ENCODE results near the gene CTNNA2.

The CTNNA2 gene

GRCh38 chr2:79666430-79666829, 153.6 kb downstream of the CTNNA2 start:
- no peak overlapping the region for H3K27ac ChIP-seq (ENCODE audit: low read length)
- H3K36me3 ChIP-seq (replicated peaks; ENCODE audit: low read depth, low read length), result no peaks in the 10 kb centered on the region
- H2AFZ ChIP-seq (ENCODE audit: low read depth, low read length), result no peak overlapping the region
- TF ChIP-seq CTCF (IDR thresholded peaks at IDR 0.05; ENCODE audit: low read depth, low read length), result no peak
- TF ChIP-seq EZH2phosphoT487 (IDR thresholded peaks at IDR 0.05; ENCODE audit: low read depth), result no peak
- H3K4me3 ChIP-seq (ENCODE audit: low read length), result no peak overlapping the region
- H3K4me2 ChIP-seq (ENCODE audit: low read length), result no peak overlapping the region
- no peak overlapping the region for H3K9ac ChIP-seq (ENCODE audit: low read length)
- H3K79me2 ChIP-seq (ENCODE audit: low read length), result no peaks in the 10 kb centered on the region
- no peaks in the 10 kb centered on the region for H3K4me1 ChIP-seq (ENCODE audit: low read length)
- no peaks in the 10 kb centered on the region for H3K27me3 ChIP-seq (ENCODE audit: low read depth, low read length)
- no peaks in the 10 kb centered on the region for H4K20me1 ChIP-seq (ENCODE audit: insufficient read depth, low read length)
- H3K9me3 ChIP-seq (ENCODE audit: insufficient read depth, low read length), result no peaks in the 10 kb centered on the region

- no peak overlapping the region for H3K4me2 ChIP-seq (ENCODE audit: low read length)
- no peak overlapping the region for H3K4me3 ChIP-seq (ENCODE audit: low read length)
- no peaks in the 10 kb centered on the region for H3K27me3 ChIP-seq (ENCODE audit: low read depth, low read length)
- no peak overlapping the region for H3K9ac ChIP-seq (ENCODE audit: low read length)
- no peaks in the 10 kb centered on the region for H3K4me1 ChIP-seq (ENCODE audit: low read length)
- no peaks in the 10 kb centered on the region for H3K79me2 ChIP-seq (ENCODE audit: low read length)
- H3K27ac ChIP-seq (ENCODE audit: low read length), result no peak overlapping the region
- H3K36me3 ChIP-seq (replicated peaks; ENCODE audit: low read depth, low read length), result no peaks in the 10 kb centered on the region
- no peak for TF ChIP-seq CTCF (IDR thresholded peaks at IDR 0.05; ENCODE audit: low read depth, low read length)
- no peak for TF ChIP-seq EZH2phosphoT487 (IDR thresholded peaks at IDR 0.05; ENCODE audit: low read depth)
- H3K9me3 ChIP-seq (ENCODE audit: insufficient read depth, low read length), result no peaks in the 10 kb centered on the region
- H4K20me1 ChIP-seq (ENCODE audit: insufficient read depth, low read length), result no peaks in the 10 kb centered on the region
- H2AFZ ChIP-seq (ENCODE audit: low read depth, low read length), result no peak overlapping the region
Observed at GRCh38 chr2:79669714-79670113, 156.9 kb downstream of the CTNNA2 start.

- H3K27me3 ChIP-seq (ENCODE audit: low read depth, low read length), result no peaks in the 10 kb centered on the region
- H3K9me3 ChIP-seq (ENCODE audit: insufficient read depth, low read length), result no peaks in the 10 kb centered on the region
- no peak overlapping the region for H3K4me3 ChIP-seq (ENCODE audit: low read length)
- no peak overlapping the region for H2AFZ ChIP-seq (ENCODE audit: low read depth, low read length)
- H3K9ac ChIP-seq (ENCODE audit: low read length), result no peak overlapping the region
- H3K4me2 ChIP-seq (ENCODE audit: low read length), result no peak overlapping the region
- H3K4me1 ChIP-seq (ENCODE audit: low read length), result no peaks in the 10 kb centered on the region
- TF ChIP-seq EZH2phosphoT487 (IDR thresholded peaks at IDR 0.05; ENCODE audit: low read depth), result no peak
- TF ChIP-seq CTCF (IDR thresholded peaks at IDR 0.05; ENCODE audit: low read depth, low read length), result no peak
- H3K36me3 ChIP-seq (replicated peaks; ENCODE audit: low read depth, low read length), result no peaks in the 10 kb centered on the region
- H4K20me1 ChIP-seq (ENCODE audit: insufficient read depth, low read length), result no peaks in the 10 kb centered on the region
- no peak overlapping the region for H3K27ac ChIP-seq (ENCODE audit: low read length)
- H3K79me2 ChIP-seq (ENCODE audit: low read length), result no peaks in the 10 kb centered on the region
Observed at GRCh38 chr2:79670198-79670597, 157.3 kb downstream of the CTNNA2 start.

GRCh38 chr2:79686884-79687283, 174.0 kb downstream of the CTNNA2 start:
- TF ChIP-seq EZH2phosphoT487 (IDR thresholded peaks at IDR 0.05; ENCODE audit: low read depth), result no peak
- TF ChIP-seq CTCF (IDR thresholded peaks at IDR 0.05; ENCODE audit: low read depth, low read length), result no peak
- H2AFZ ChIP-seq (ENCODE audit: low read depth, low read length), result no peak overlapping the region
- H3K4me3 ChIP-seq (ENCODE audit: low read length), result no peak overlapping the region
- no peak overlapping the region for H3K4me2 ChIP-seq (ENCODE audit: low read length)
- no peaks in the 10 kb centered on the region for H3K27me3 ChIP-seq (ENCODE audit: low read depth, low read length)
- no peak overlapping the region for H3K27ac ChIP-seq (ENCODE audit: low read length)
- H3K4me1 ChIP-seq (ENCODE audit: low read length), result no peaks in the 10 kb centered on the region
- no peaks in the 10 kb centered on the region for H3K79me2 ChIP-seq (ENCODE audit: low read length)
- H4K20me1 ChIP-seq (ENCODE audit: insufficient read depth, low read length), result no peaks in the 10 kb centered on the region
- H3K9me3 ChIP-seq (ENCODE audit: insufficient read depth, low read length), result no peaks in the 10 kb centered on the region
- H3K36me3 ChIP-seq (replicated peaks; ENCODE audit: low read depth, low read length), result no peaks in the 10 kb centered on the region
- H3K9ac ChIP-seq (ENCODE audit: low read length), result no peak overlapping the region

Data from OCI-LY3 (cell line).